ENCODE measurements around the gene ZSWIM6.
A peak's percentile ranks its signal among the peaks of the same experiment; 100 is the strongest.

The ZSWIM6 gene

DNA sequence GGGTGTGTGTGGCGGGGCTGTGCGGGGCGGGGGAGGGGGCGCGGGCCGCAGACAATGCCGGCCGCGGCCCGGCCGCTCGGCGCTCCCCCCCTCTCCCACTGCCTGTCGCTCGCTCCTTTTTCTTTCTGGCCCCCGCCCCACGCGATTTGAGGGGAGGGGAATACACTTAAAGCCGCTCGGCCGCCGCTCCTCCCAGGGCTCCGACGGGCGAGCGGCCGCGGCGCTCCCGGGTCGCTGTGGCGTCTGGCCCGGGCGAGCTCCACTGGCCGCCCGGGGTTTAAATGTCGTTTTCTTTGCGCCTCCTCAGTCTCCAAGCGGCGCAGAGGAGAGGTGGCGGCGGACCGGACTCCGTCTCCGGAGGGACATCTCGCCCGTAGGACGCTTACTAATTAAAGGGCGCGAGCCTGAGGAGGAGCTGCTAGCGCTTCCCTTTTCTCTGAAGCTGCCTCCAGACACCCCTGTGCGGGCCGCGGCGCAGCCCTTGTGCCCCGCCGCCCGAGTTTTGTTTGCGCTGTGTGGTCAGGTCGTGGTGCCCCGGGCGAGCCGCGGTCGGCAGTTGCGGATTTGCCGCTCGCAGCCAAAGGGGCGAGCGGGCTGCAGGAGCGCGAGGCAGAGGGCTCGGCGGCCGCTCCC, 1.4 kb downstream of the ZSWIM6 start:
- peak; percentile 24 for DNase-seq

DNA sequence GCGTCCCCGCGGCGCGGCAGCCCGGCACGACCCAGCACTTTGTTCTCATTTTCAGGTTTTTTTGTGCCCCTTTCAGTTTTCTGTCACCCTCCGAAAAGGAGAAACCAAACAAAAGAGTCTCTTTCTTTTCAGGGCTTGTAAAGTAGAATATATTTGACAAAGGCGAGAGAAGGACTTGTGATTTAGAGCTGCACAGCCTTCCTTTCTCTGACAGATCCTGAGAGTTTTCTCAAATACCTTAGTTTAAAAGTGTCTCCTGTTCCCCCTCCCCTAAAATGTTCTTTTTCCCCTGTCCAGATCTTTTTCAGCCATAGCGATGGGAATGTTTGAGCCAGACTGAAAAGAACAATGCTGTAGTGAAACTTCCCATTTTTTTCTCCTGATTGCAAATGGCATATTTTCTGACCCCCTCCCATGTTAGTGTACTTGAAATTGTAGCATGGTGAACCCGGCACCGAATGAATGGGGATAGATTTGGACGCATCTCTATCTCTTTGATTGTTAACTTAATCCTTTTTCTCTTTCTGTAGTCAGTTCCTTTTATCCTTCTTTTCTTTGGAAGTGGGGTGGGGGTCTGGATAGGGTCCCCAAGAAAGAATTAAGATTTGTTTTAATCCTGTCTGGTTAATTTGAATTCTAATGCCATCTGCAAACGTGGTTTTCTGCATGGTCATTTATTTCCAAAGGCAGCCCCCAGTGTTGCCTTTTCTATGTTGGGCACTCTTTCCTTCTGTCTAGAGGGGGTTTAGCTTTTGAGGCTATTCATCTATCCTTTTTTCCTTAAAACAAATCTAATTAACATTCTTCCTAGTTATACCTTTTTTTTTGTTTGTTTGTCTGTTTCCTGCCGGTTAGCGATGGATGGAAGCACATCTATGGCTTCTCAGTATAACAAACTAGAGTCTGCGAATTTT, 2.2 kb downstream of the ZSWIM6 start:
- DNase-seq = no peak

GRCh38 chr5:61334868-61335615, 3.0 kb downstream of the ZSWIM6 start:
- DNase-seq = no peak

DNA sequence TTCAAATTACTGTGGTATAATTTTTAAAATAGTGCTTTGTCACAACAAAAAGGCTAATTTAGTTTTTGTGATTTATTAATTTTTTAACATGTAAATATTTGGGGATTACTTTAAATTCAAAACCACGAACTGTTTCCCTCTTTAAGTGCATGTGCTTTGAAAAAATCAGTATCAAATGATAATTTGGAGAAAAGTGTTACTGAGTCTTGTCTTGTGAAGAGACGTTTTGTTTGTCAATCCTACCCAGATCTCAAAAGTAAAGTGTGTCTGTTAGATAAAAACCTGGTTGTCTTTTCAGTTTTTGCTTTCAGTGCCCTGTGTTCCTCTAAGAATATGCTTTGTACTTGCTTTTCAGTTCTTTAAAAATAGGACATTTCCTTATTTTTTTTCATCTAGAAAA, 7.7 kb downstream of the ZSWIM6 start:
- DNase-seq = no peak

- no peak for DNase-seq
Observed at GRCh38 chr5:61340775-61341361, 8.8 kb downstream of the ZSWIM6 start.

DNA sequence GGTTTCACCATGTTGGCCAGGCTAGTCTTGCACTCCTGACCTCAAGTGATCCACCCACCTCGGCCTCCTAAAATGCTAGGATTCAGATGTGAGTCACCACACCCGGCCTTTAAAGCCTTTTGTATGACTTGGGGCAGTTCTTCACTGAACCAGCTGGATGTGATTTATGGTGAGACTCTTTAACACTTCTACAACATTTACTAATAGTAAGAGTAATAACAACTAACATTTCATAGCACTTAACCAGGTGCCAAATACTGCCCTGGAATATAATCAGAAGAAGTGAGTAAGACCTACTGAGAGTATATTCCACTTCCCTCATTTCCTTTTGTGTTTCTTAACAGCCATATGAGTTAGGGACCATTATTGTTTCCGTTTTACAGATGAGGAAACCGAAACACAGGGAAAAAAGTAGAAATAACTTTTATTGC, 10.0 kb downstream of the ZSWIM6 start:
- DNase-seq = no peak

DNA sequence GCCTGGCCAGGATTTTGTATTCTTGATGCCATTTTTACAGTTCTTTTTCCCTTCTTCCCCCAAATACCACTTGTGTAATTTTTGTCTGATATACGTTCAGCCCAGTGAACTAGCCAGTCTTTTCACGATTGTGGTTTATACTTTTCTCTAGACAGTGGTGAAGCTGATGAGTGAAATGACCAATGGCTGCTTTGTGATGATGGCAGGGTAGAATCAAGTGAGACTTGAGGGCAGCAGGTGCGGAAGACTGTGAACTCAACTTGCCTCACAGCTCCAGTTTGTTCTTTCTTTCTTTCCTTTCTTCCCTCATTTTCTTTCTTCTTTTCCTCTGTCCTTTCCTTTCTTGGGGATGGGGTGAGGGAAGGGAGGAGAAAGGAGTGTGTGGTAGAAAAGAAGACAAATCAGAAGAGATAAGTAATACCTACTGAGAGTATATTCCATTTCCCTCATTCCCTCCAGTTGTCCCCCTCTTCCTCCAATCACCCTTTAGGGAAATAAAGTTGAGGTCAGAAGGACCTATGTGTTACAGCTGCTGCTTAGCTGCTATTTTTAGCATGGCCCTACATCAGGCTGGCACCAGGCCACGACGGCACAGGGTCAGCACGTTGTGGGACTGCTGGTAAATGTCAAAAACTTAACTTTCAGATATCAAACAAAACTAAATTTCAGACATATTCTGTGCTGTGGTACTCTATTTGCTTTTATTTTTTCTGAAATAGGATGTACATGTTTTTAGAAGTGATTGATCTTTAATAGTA, 12.3 kb downstream of the ZSWIM6 start:
- no peak for DNase-seq

DNA sequence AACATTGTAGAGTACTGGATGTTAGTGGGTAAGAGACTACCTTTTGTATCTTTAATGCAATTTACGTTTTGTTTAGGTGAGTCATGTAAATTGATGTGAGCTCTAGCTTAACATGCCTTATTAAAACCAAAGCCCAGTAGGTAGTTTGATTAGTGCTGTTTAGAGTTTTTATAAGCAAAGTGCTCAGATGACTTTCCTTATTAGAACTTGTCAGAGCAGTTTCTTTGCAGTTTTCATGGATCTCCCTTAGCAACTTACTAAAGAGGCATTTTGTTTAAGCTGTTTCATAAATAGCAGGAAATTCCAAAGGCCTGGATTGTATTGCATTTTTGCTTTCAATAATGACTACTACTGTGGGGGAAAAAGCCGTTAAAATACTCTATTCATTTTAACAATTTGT, 14.5 kb downstream of the ZSWIM6 start:
- no peak for DNase-seq

DNA sequence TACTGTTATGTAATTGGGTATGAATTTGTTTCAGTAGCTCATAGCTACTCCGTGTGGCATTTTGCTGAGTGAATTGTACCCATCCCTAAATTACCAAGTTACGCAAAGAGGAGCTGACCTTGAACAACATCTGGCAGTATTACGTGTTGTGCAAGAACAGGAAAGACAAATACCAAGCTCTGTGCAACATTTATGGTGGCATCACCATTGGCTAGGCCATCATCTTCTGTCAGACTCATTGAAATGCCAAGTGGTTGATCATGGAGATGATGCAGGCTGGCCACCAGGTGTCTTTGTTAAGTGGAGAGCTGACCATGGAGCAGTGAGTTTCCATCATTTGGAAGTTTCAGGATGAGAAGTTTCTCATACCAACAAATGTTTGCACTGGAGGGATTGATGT, 15.0 kb downstream of the ZSWIM6 start:
- DNase-seq = no peak

GRCh38 chr5:61348447-61348846, 16.4 kb downstream of the ZSWIM6 start:
- no peak for DNase-seq

GRCh38 chr5:61349935-61350334, 17.9 kb downstream of the ZSWIM6 start:
- DNase-seq = no peak

- no peak for DNase-seq
Observed at GRCh38 chr5:61350535-61350934, 18.5 kb downstream of the ZSWIM6 start.

- no peak for DNase-seq
Observed at GRCh38 chr5:61351733-61352132, 19.7 kb downstream of the ZSWIM6 start.

DNA sequence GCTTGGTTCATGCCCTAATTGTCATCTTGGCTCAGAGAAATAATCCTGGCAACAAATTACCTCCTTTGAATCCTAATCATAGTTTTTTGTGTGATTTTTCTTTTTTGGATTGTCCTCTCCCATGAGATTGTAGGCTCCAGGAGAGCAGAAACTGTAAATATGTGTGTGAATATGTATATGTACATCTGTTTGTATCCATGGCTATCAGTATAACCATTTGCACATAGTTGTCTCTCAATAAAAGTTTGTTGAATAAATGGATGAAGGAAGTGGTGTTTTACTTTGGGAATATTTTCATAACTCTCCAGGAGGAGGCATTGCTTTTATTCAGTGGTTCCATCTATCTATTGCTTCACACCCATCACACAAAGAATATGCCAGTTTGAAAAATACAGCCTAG, 20.1 kb downstream of the ZSWIM6 start:
- no peak for DNase-seq

GRCh38 chr5:61352612-61353156, 20.6 kb downstream of the ZSWIM6 start:
- no peak for DNase-seq

DNA sequence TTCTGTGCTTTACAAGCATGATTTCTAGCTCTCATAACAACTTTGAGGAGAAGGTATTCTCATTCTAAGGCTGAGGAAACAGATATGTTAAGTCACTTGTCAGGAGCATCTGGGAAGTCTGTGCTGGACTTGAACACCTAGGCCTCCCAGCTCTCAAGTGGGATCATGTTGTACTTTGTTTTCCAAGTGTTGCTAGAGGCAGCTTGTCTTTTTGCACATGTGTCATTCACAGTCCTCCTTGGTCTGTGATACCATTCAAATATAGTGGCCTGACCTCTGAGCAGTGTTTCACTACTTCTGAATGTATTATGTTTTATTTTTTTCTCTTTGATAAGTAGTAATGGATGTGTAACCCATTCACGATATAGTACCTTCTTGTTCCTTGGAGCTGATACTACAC, 21.2 kb downstream of the ZSWIM6 start:
- DNase-seq = no peak

GRCh38 chr5:61354199-61354598, 22.1 kb downstream of the ZSWIM6 start:
- DNase-seq = no peak

DNA sequence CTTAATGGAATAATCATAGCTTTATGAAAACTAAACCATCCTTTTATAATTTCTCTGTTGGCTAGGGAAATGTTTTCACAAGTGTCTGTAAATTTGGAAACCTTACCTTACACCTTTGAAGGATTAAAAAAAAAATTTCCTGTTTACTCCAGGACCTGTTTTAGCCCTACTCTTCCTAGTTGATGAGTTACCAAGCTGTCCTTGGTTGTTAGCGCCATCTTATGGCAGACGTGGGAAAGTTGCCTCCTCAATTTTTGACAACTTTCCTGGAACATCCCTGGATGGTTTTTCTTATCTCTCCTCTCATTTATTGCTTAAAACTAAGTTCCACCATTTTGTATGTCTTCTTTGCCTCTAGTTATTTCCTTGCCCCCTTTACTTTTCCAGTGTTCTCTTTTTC, 25.7 kb downstream of the ZSWIM6 start:
- DNase-seq = no peak

DNA sequence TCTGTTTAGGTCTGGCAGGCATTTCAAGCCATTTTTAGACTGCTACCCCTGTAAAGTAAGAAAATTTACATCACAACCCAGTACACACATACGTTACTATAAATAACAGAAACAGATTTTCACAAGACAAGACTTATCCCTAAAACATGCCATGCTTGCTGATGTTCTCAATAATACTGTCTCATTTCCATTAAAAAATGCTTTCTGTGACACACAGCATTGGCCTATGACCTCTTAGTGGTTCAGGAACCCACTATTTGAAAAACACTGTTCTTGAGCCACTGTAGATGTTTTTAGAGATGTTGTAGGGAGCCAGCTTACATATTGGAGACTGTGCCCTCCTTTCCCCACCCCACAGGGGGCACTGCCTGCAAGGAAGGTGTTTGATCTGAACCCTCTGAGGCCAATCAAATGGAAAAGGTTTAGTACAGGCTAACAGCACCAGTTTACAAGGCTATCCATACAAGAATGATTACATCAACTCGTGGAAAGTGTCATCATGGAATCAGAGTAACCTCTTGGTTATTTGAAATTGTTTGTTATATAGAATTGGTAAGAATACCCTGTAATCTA, 30.8 kb downstream of the ZSWIM6 start:
- DNase-seq = no peak

GRCh38 chr5:61363401-61364114, 31.5 kb downstream of the ZSWIM6 start:
- no peak for DNase-seq

Measured in stimulated activated CD4-positive, alpha-beta T cell treated with anti-CD3 and anti-CD28 coated beads, Interleukin-4, amount 100 ng/mL, for 24 hours (primary cell).